Prostate gland (tissue), 2 donors: Measurements from ENCODE around the gene IRF4.

ENCODE experiments used
- POLR2A ChIP-seq: fragments of 450-650 bp; IDR thresholded peaks from one replicate; pipeline ENCODE4 v1.6.1; 2016; ENCODE audit warnings: antibody characterized with exemption, mild to moderate bottlenecking
- POLR2AphosphoS5 ChIP-seq: sonication (generic); formaldehyde crosslinking; IDR thresholded peaks from one replicate; pipeline ENCODE4 v1.6.1; 2017; ENCODE audit warnings: antibody characterized with exemption
- TF ChIP-seq, protein P1 (sequence below), 4 experiments: fragments of 200-600 bp in 2 of 4; fragments of 450-650 bp in 2 of 4; sonication (generic) in 2 of 4; IDR thresholded peaks; 1 replicate in 3 of 4; 2 replicates in 1 of 4; pipeline ENCODE4 v1.5.1; 2016 to 2019; ENCODE audit warnings: antibody characterized with exemption in 4 of 4, mild to moderate bottlenecking in 2 of 4, moderate library complexity in 2 of 4

DNA sequence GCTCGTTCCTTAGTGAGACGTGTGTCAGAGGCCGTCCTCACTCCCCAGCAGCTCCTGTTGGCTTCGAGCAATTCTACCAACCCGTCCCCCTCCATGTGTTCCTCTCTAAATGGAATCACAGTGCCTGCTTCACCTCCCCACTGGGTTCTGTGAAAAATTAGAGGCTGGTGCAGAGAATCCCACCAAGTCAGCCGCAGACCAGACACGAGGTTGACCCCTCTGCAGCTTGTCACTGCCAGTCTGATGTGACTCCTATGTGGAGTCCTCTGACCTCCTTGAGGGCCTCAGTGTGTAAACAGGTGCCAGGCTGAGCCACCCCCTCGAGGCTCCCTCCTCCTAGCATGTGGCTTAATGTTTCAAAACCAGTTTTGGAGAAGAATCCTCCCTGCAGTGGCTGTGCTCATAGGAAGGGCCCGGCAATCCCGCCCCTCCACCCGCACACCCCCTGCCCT lies 12.6 kb upstream of the IRF4 start:
- TF ChIP-seq POLR2A, result no peak
- TF ChIP-seq, protein P1, sequence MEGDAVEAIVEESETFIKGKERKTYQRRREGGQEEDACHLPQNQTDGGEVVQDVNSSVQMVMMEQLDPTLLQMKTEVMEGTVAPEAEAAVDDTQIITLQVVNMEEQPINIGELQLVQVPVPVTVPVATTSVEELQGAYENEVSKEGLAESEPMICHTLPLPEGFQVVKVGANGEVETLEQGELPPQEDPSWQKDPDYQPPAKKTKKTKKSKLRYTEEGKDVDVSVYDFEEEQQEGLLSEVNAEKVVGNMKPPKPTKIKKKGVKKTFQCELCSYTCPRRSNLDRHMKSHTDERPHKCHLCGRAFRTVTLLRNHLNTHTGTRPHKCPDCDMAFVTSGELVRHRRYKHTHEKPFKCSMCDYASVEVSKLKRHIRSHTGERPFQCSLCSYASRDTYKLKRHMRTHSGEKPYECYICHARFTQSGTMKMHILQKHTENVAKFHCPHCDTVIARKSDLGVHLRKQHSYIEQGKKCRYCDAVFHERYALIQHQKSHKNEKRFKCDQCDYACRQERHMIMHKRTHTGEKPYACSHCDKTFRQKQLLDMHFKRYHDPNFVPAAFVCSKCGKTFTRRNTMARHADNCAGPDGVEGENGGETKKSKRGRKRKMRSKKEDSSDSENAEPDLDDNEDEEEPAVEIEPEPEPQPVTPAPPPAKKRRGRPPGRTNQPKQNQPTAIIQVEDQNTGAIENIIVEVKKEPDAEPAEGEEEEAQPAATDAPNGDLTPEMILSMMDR (IDR thresholded peaks at IDR 0.05), result no peak
- no peak for TF ChIP-seq POLR2AphosphoS5
